Measurements from ENCODE around the gene KCNJ10. TPM values are rescaled to one million over a fixed set of nuclear protein-coding genes. Genes with fewer than 3 reads are reported as not detected.
A peak's percentile ranks its signal among the peaks of the same experiment; 100 is the strongest.

The KCNJ10 gene
- total RNA-seq, 1 experiment from 2014 or later, result 0.68 TPM

- ChIA-PET CTCF (interaction anchor here (0.6 to 2.5 kb wide), 7 partner anchors 11 to 205 kb away, joined by 3 to 16 read pairs (median 3); partner anchors contain the start of gene KCNJ10), POLR2A (no interaction called here)
- Mint-ChIP-seq H3K27me3 (ENCODE audit: insufficient read depth, unreplicated experiment) (peaks cover 16% of the 10 kb centered on the region), H3K27ac (ENCODE audit: unreplicated experiment) (no peak overlapping the region), H3K36me3 (ENCODE audit: insufficient read depth, unreplicated experiment) (no peaks in the 10 kb centered on the region), H3K4me3 (ENCODE audit: unreplicated experiment) (no peak overlapping the region), H3K4me1 (ENCODE audit: low read depth, unreplicated experiment) (peaks cover 18% of the 10 kb centered on the region), H3K9me3 (ENCODE audit: unreplicated experiment) (no peaks in the 10 kb centered on the region)
- peak in 1 of 2 experiments; percentile 52 for DNase-seq
- Histone ChIP-seq H3K4me1 (no peaks in the 10 kb centered on the region), H3K9me3 (no peaks in the 10 kb centered on the region), H3K36me3 (ENCODE audit: control insufficient read depth, insufficient read depth, low read length) (no peaks in the 10 kb centered on the region), H3K27me3 (replicated peaks; ENCODE audit: control insufficient read depth, insufficient read depth, low read length) (no peaks in the 10 kb centered on the region), H3K4me3 (ENCODE audit: low read depth, low read length) (no peak overlapping the region)
- peak; percentile 57 to 62 for TF ChIP-seq CTCF (IDR thresholded peaks at IDR 0.05; ENCODE audit: insufficient read depth in 1 of 2, low read depth in 1 of 2, low read length in 1 of 2, severe bottlenecking in 1 of 2, unreplicated experiment in 1 of 2)
- BruUV-seq (replicated peaks), result no TSS peak
- intact Hi-C loops (cut with micrococcal nuclease; ENCODE audit: unreplicated experiment), result loop anchor here (1.0 to 2.0 kb wide), 2 partner anchors 24 to 32 kb away; partner anchors contain the start of gene KCNJ10
Observed at GRCh38 chr1:160046494-160047110, 23.4 kb downstream of the KCNJ10 start.

GRCh38 chr1:160045653-160046052 lies 24.3 kb downstream of the KCNJ10 start:
- DNase-seq, result no peak
- intact Hi-C loops (cut with micrococcal nuclease; ENCODE audit: unreplicated experiment), result loop anchor here (1.0 to 2.0 kb wide), 2 partner anchors 25 to 33 kb away; partner anchors contain the start of gene KCNJ10
- Mint-ChIP-seq H3K27ac (ENCODE audit: unreplicated experiment) (no peak overlapping the region), H3K27me3 (ENCODE audit: insufficient read depth, unreplicated experiment) (peaks cover 19% of the 10 kb centered on the region), H3K36me3 (ENCODE audit: insufficient read depth, unreplicated experiment) (no peaks in the 10 kb centered on the region), H3K4me1 (ENCODE audit: low read depth, unreplicated experiment) (peaks cover 18% of the 10 kb centered on the region), H3K4me3 (ENCODE audit: unreplicated experiment) (no peak overlapping the region), H3K9me3 (ENCODE audit: unreplicated experiment) (no peaks in the 10 kb centered on the region)
- TF ChIP-seq CTCF (IDR thresholded peaks at IDR 0.05; ENCODE audit: insufficient read depth in 1 of 2, low read depth in 1 of 2, low read length in 1 of 2, severe bottlenecking in 1 of 2, unreplicated experiment in 1 of 2), result no peak
- no peaks in the 10 kb centered on the region for H3K4me1 ChIP-seq
- no peak overlapping the region for H3K4me3 ChIP-seq (ENCODE audit: low read depth, low read length)
- H3K9me3 ChIP-seq, result no peaks in the 10 kb centered on the region
- POLR2A ChIA-PET, result interaction anchor here (0.6 kb wide), 1 partner anchor 95 kb away, joined by 7 read pairs; no protein-coding TSS in a partner anchor
- CTCF ChIA-PET, result interaction anchor here (1.0 to 2.5 kb wide), 6 partner anchors 8 to 206 kb away, joined by 3 to 16 read pairs (median 4); partner anchors contain the start of gene KCNJ10
- H3K36me3 ChIP-seq (ENCODE audit: control insufficient read depth, insufficient read depth, low read length), result no peaks in the 10 kb centered on the region
- no TSS peak for BruUV-seq (replicated peaks)
- H3K27me3 ChIP-seq (replicated peaks; ENCODE audit: control insufficient read depth, insufficient read depth, low read length), result no peaks in the 10 kb centered on the region

- CTCF ChIA-PET, result no interaction called here
Observed at GRCh38 chr1:160043543-160043942, 26.4 kb downstream of the KCNJ10 start.

More at GRCh38 chr1:160043543-160043942, 26.4 kb downstream of the KCNJ10 start:
- no TSS peak for BruUV-seq (replicated peaks)
- Histone ChIP-seq H3K4me1 (no peaks in the 10 kb centered on the region), H3K4me3 (ENCODE audit: low read depth, low read length) (no peak overlapping the region), H3K27me3 (replicated peaks; ENCODE audit: control insufficient read depth, insufficient read depth, low read length) (no peaks in the 10 kb centered on the region), H3K9me3 (no peaks in the 10 kb centered on the region), H3K36me3 (ENCODE audit: control insufficient read depth, insufficient read depth, low read length) (no peaks in the 10 kb centered on the region)
- peaks cover 18% of the 10 kb centered on the region for H3K4me1 Mint-ChIP-seq (ENCODE audit: low read depth, unreplicated experiment)
- H3K27me3 Mint-ChIP-seq (ENCODE audit: insufficient read depth, unreplicated experiment), result peaks cover 9% of the 10 kb centered on the region
- H3K27ac Mint-ChIP-seq (ENCODE audit: unreplicated experiment), result no peak overlapping the region
- no peaks in the 10 kb centered on the region for H3K36me3 Mint-ChIP-seq (ENCODE audit: insufficient read depth, unreplicated experiment)
- DNase-seq, result no peak
- no peak for TF ChIP-seq CTCF (IDR thresholded peaks at IDR 0.05; ENCODE audit: insufficient read depth in 1 of 2, low read depth in 1 of 2, low read length in 1 of 2, severe bottlenecking in 1 of 2, unreplicated experiment in 1 of 2)
- intact Hi-C loops (cut with micrococcal nuclease; ENCODE audit: unreplicated experiment), result no loop called here
- POLR2A ChIA-PET, result no interaction called here
- H3K9me3 Mint-ChIP-seq (ENCODE audit: unreplicated experiment), result no peaks in the 10 kb centered on the region
- H3K4me3 Mint-ChIP-seq (ENCODE audit: unreplicated experiment), result no peak overlapping the region
